Activated naive CD4-positive, alpha-beta T cell treated with anti-CD3 and anti-CD28 coated beads for 36 hours (primary cell): ENCODE data around the gene DNAH2. TPM values are rescaled to one million over a fixed set of nuclear protein-coding genes. Genes with fewer than 3 reads are reported as not detected.
A peak's percentile ranks its signal among the peaks of the same experiment; 100 is the strongest.

Experiments
- CTCF ChIA-PET: fragments of 350-600 bp; sonication (Branson Sonifier 250); formaldehyde crosslinking; loops from one replicate; lab custom pipeline; 2021; ENCODE audit warnings: antibody characterized with exemption; lab: Charles Lee
- DNase-seq: peaks from one replicate; pipeline ENCODE4 v3.0.0-alpha.2; 2020
- H3K27ac Mint-ChIP-seq: one replicate; pipeline ENCODE4 v1.8.0; 2021; ENCODE audit warnings: mild to moderate bottlenecking, mixed read lengths
- H3K27me3 Mint-ChIP-seq: one replicate; pipeline ENCODE4 v1.8.0; 2021; ENCODE audit warnings: low read depth, mixed read lengths
- H3K36me3 Mint-ChIP-seq: one replicate; pipeline ENCODE4 v1.8.0; 2021; ENCODE audit warnings: low read depth, mixed read lengths
- H3K4me1 Mint-ChIP-seq: one replicate; pipeline ENCODE4 v1.8.0; 2021; ENCODE audit warnings: low read depth, mixed read lengths
- H3K4me3 Mint-ChIP-seq: one replicate; pipeline ENCODE4 v1.8.0; 2021; ENCODE audit warnings: mild to moderate bottlenecking, moderate library complexity, mixed read lengths
- H3K9me3 Mint-ChIP-seq: one replicate; pipeline ENCODE4 v1.8.0; 2021; ENCODE audit warnings: mixed read lengths
- intact Hi-C: fragments of 100-400 bp; cut with micrococcal nuclease; formaldehyde crosslinking; loops from one replicate; pipeline ENCODE4 v1.15.1; 2023
- total RNA-seq, 2 experiments: library from RNA; stranded (reverse); gene quantifications; one replicate each; pipeline ENCODE4 v1.2.3, GENCODE V29; 2021

The DNAH2 gene
- total RNA-seq, 2 experiments from 2014 or later, result not detected

DNA sequence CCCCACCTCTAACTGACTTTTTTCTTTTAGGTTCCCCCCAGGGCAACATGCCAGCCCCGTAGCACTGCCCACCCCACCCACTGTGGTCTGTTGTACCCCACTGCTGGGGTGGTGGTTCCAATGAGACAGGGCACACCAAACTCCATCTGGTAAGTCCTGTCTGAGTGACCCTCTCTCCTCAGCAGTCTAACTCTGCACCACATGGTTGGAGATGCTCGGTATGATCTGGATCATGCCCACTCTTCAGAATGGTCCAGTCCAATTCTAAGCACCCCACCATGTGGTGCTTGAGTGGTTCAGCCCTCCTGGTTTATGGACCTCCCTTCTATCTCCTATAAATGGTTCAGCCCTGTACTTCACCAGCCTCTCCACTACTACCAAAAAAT is 122.3 kb downstream of the DNAH2 start:
- CTCF ChIA-PET, result interaction anchor here (0.7 to 1.4 kb wide), 4 partner anchors 15 to 588 kb away, joined by 3 to 4 read pairs (median 4); partner anchors contain the start of gene CTDNEP1
- H3K27ac Mint-ChIP-seq, result peak overlapping the region; percentile 82
- peaks cover 50% of the 10 kb centered on the region for H3K4me1 Mint-ChIP-seq
- H3K4me3 Mint-ChIP-seq, result peak overlapping the region; percentile 17
- peak; percentile 48 for DNase-seq
- intact Hi-C loops, result loop anchor here (5.0 to 10.0 kb wide), 9 partner anchors 223 to 603 kb away; partner anchors contain the start of genes ACAP1, CTDNEP1, EIF5A and ELP5
- no peaks in the 10 kb centered on the region for H3K9me3 Mint-ChIP-seq
- no peaks in the 10 kb centered on the region for H3K27me3 Mint-ChIP-seq
- H3K36me3 Mint-ChIP-seq, result peaks cover 3% of the 10 kb centered on the region

DNA sequence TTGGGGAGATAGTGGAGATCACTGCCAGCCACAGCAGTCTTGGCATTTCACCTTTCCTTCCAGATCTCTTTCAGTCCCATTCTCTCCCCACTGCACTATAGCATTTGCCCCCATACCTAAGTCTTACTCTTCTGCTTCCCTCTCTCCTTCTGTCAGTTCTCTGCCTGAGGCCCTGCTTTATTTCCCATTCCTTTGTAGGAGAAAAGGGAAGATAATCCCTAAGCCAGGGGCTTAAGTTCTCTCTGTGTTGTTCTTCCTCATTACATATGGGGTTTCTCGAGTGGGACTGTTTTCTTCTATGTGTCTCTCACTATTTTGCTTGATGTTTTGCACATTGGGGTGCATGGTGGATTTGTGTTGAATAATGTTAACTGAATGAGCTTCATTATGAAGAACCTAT is 122.9 kb downstream of the DNAH2 start:
- intact Hi-C loops, result loop anchor here (5.0 to 10.0 kb wide), 8 partner anchors 223 to 603 kb away; partner anchors contain the start of genes ACAP1, CTDNEP1, EIF5A and ELP5
- Mint-ChIP-seq H3K9me3 (no peaks in the 10 kb centered on the region), H3K27me3 (no peaks in the 10 kb centered on the region), H3K4me1 (peaks cover 50% of the 10 kb centered on the region), H3K4me3 (peak overlapping the region; percentile 89), H3K36me3 (peaks cover 5% of the 10 kb centered on the region), H3K27ac (peak overlapping the region; percentile 82)
- CTCF ChIA-PET, result interaction anchor here (0.7 to 1.4 kb wide), 8 partner anchors 11 to 589 kb away, joined by 3 to 6 read pairs (median 4); partner anchors contain the start of genes CTDNEP1 and NAA38
- DNase-seq, result no peak

DNA sequence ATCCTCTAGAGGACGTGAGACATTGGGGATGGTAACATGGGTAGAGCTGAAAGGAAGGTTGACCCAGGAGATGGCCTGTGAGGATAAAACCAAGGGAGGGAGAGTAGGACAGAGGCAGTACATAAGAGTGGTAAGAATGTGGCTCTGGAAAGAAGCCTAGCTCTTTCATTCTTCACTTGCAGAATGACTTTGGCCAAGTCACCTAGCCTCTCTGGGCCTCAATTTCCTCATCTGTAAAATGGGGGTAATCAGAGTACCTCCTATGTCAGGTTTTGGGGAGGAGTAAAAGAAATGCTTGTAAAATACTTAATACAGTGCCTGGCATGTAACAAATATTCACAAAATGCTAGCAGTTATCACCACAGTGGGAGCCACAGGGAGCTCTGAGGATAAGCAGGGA is 123.3 kb downstream of the DNAH2 start:
- H3K9me3 Mint-ChIP-seq, result no peaks in the 10 kb centered on the region
- CTCF ChIA-PET, result interaction anchor here (0.8 to 1.4 kb wide), 8 partner anchors 11 to 148 kb away, joined by 3 to 6 read pairs (median 4); partner anchors contain the start of gene NAA38
- peaks cover 53% of the 10 kb centered on the region for H3K4me1 Mint-ChIP-seq
- H3K27ac Mint-ChIP-seq, result peak overlapping the region; percentile 82
- DNase-seq, result no peak
- H3K36me3 Mint-ChIP-seq, result peaks cover 7% of the 10 kb centered on the region
- H3K4me3 Mint-ChIP-seq, result peak overlapping the region; percentile 89
- intact Hi-C loops, result loop anchor here (5.0 to 10.0 kb wide), 8 partner anchors 224 to 604 kb away; partner anchors contain the start of genes ACAP1, CTDNEP1, EIF5A and ELP5
- no peaks in the 10 kb centered on the region for H3K27me3 Mint-ChIP-seq

GRCh38 chr17:7841396-7841914 is 123.9 kb downstream of the DNAH2 start:
- peak; percentile 95 for DNase-seq
- CTCF ChIA-PET, result interaction anchor here (0.8 to 2.3 kb wide), 7 partner anchors 10 to 149 kb away, joined by 3 to 9 read pairs (median 4); partner anchors contain the start of gene NAA38

DNA sequence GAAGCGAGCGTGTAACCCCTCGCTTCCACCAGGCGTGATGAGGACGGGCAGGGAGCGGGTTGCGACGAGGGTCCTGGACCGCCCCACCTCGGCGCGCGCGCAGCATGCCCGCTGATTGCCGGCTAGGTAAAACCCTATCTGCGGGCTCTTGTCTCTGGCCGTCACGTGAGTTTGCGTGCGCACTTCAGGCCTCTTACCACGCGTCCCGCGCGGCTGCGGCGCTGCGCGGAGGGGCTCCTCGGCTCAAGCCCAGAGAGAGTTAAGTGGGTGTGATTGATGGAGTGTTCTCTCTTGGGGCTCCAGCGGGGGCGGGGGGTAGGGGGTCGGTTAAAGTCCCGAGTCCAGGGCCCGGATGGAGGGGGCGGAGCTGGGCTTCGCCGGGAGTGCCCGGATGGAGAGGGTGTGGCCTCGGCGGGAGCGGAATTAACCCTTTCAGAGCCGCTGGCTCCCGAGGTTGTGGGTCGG is 124.4 kb downstream of the DNAH2 start:
- CTCF ChIA-PET, result interaction anchor here (0.8 to 2.3 kb wide), 4 partner anchors 9 to 148 kb away, joined by 3 to 9 read pairs (median 4); no protein-coding TSS in a partner anchor
- no peaks in the 10 kb centered on the region for H3K9me3 Mint-ChIP-seq
- peak overlapping the region; percentile 99 for H3K27ac Mint-ChIP-seq
- intact Hi-C loops, result loop anchor here (1.0 to 10.0 kb wide), 17 partner anchors 9 to 605 kb away; partner anchors contain the start of genes ACAP1, ALOXE3, CTC1 and CTDNEP1
- peak overlapping the region; percentile 89 for H3K4me3 Mint-ChIP-seq
- peaks cover 11% of the 10 kb centered on the region for H3K36me3 Mint-ChIP-seq
- DNase-seq, result peak; percentile 84
- no peaks in the 10 kb centered on the region for H3K27me3 Mint-ChIP-seq
- H3K4me1 Mint-ChIP-seq, result peaks cover 55% of the 10 kb centered on the region

More at GRCh38 chr17:7841396-7841914, 123.9 kb downstream of the DNAH2 start:
- peak overlapping the region; percentile 89 for H3K4me3 Mint-ChIP-seq
- intact Hi-C loops, result loop anchor here (5.0 to 10.0 kb wide), 8 partner anchors 224 to 604 kb away; partner anchors contain the start of genes ACAP1, CTDNEP1, EIF5A and ELP5
- H3K36me3 Mint-ChIP-seq, result peaks cover 9% of the 10 kb centered on the region
- peaks cover 55% of the 10 kb centered on the region for H3K4me1 Mint-ChIP-seq
- H3K9me3 Mint-ChIP-seq, result no peaks in the 10 kb centered on the region
- peak overlapping the region; percentile 99 for H3K27ac Mint-ChIP-seq
- H3K27me3 Mint-ChIP-seq, result no peaks in the 10 kb centered on the region

DNA sequence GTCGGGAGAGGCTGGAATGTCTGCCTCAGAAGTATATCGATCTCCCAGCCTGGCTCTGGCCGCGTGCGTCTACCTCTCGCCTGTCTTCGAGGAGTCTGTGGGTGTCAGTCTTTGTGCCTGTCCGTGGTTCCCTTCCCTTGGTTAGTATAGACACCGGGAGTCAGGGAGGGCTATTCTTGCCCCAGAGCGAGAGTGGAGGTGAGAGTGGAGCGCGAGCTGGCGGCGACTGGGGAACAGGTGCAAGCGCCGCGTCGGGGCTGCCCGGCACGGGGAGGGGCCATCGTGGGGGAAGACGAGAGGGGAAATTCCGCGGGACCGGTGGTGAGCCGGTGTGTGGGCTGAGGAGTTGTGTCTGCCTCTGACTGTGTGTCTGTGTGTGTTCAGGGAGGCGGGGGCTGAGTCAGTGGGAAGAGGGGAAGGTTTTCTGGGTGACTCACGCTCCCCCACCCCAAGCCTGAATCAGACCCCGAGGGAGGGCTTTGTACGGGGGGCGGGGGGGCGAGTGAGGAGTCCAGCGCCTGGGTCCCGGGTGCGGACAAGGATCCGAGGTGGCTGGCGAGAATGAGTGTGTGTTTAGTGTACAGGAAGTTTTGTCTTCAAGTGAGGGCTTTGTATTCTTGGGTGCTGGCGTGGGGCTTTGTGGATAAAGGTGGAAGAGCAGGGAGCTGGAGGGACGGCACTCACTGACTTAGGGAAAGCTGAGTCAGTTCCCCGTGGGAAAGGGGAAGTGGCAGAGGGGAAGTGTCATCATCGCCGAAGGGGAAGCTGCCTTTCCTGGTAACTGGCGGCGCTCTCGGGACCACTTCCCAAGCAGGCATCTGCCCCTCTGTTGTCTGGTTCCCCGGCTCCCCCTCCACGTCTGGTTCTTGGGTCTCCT is 125.1 kb downstream of the DNAH2 start:
- CTCF ChIA-PET, result interaction anchor here (0.8 to 2.3 kb wide), 4 partner anchors 8 to 148 kb away, joined by 3 to 9 read pairs (median 3); no protein-coding TSS in a partner anchor
- peak overlapping the region; percentile 99 for H3K27ac Mint-ChIP-seq
- intact Hi-C loops, result loop anchor here (1.0 to 10.0 kb wide), 17 partner anchors 9 to 605 kb away; partner anchors contain the start of genes ACAP1, ALOXE3, CTC1 and CTDNEP1
- no peaks in the 10 kb centered on the region for H3K27me3 Mint-ChIP-seq
- H3K4me1 Mint-ChIP-seq, result peaks cover 53% of the 10 kb centered on the region
- H3K9me3 Mint-ChIP-seq, result no peaks in the 10 kb centered on the region
- H3K36me3 Mint-ChIP-seq, result peaks cover 12% of the 10 kb centered on the region
- peak overlapping the region; percentile 89 for H3K4me3 Mint-ChIP-seq
- peak; percentile 96 for DNase-seq

DNA sequence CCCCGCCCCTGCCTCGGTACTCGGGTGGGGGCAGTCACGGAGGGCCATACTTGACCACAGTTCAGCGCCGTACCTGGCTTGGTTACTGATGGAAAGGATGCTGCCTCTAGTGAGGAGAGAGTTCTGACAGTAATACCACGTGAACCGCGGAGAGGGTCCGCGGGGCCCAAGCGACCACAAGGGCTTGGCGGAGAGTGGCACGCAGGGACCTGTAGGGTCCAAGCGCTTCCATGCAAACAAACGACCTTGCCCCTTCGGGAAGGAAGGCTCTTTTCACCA is 125.7 kb downstream of the DNAH2 start:
- DNase-seq, result no peak
- H3K27me3 Mint-ChIP-seq, result no peaks in the 10 kb centered on the region
- no peaks in the 10 kb centered on the region for H3K9me3 Mint-ChIP-seq
- H3K4me3 Mint-ChIP-seq, result peak overlapping the region; percentile 89
- peaks cover 13% of the 10 kb centered on the region for H3K36me3 Mint-ChIP-seq
- H3K4me1 Mint-ChIP-seq, result peaks cover 53% of the 10 kb centered on the region
- CTCF ChIA-PET, result interaction anchor here (0.8 to 2.3 kb wide), 2 partner anchors 8 to 81 kb away, joined by 3 to 9 read pairs; no protein-coding TSS in a partner anchor
- intact Hi-C loops, result loop anchor here (2.0 to 10.0 kb wide), 14 partner anchors 156 to 606 kb away; partner anchors contain the start of genes ACAP1, ALOXE3, CTC1 and CTDNEP1
- H3K27ac Mint-ChIP-seq, result peak overlapping the region; percentile 99

- Mint-ChIP-seq H3K27ac (peak overlapping the region; percentile 99), H3K36me3 (peaks cover 13% of the 10 kb centered on the region), H3K27me3 (no peaks in the 10 kb centered on the region), H3K4me3 (peak overlapping the region; percentile 89), H3K9me3 (no peaks in the 10 kb centered on the region), H3K4me1 (peaks cover 52% of the 10 kb centered on the region)
- peak; percentile 87 for DNase-seq
- CTCF ChIA-PET, result interaction anchor here (0.7 to 2.3 kb wide), 2 partner anchors 7 to 9 kb away, joined by 3 to 9 read pairs; no protein-coding TSS in a partner anchor
- intact Hi-C loops, result loop anchor here (1.0 to 10.0 kb wide), 17 partner anchors 8 to 606 kb away; partner anchors contain the start of genes ACAP1, ALOXE3, CTC1 and CTDNEP1
Measured at GRCh38 chr17:7843536-7844291, 126.2 kb downstream of the DNAH2 start.

DNA sequence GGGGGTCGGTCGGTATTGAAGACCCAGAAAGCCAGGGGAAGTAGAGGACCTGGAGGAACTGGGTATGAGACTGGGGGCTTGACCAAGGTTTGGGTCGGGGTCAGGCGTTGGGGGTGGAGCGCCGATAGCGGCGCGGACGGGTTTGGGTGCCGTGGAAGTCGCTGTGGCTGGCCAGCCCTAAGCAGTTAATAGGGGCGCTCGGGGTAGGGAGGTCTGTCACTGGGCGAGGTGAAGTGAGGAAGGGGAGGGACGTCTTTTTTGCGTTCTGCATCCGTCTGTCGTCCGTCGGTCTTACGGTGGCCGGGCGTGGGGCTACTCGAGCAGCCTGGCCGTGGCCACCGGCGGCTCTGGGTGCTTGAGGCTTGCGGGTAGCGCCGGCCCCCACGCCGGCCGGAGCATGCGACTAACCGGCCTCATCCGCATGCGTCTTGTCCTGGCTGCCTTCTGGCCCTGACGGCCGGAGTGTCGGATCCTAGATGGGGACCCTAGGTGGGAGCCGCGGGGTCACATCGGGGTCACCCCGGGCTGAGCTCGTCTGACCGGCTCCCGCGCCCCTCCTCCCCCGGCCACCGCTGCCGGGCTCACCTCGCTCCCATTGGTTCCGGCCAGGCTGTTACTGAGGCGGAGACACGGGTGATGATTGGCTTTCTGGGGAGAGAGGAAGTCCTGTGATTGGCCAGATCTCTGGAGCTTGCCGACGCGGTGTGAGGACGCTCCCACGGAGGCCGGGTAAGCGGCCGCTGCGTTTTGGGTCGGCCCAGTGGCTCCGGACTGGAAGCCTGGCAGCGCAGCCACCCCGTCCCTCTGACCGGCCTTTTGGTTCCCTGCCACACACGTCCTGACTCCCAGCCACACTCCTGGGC is 127.0 kb downstream of the DNAH2 start:
- intact Hi-C loops, result loop anchor here (1.0 to 10.0 kb wide), 11 partner anchors 9 to 607 kb away; partner anchors contain the start of genes ACAP1, CTDNEP1, EIF5A and ELP5
- Mint-ChIP-seq H3K27ac (peak overlapping the region; percentile 99), H3K36me3 (peaks cover 13% of the 10 kb centered on the region), H3K4me1 (peaks cover 46% of the 10 kb centered on the region), H3K9me3 (no peaks in the 10 kb centered on the region), H3K27me3 (no peaks in the 10 kb centered on the region), H3K4me3 (peak overlapping the region; percentile 89)
- CTCF ChIA-PET, result interaction anchor here (0.7 to 2.4 kb wide), 10 partner anchors 9 to 146 kb away, joined by 3 to 20 read pairs (median 4); no protein-coding TSS in a partner anchor
- peak; percentile 90 for DNase-seq

GRCh38 chr17:7845359-7846062 is 128.0 kb downstream of the DNAH2 start:
- CTCF ChIA-PET, result interaction anchor here (0.9 to 2.4 kb wide), 9 partner anchors 10 to 145 kb away, joined by 3 to 20 read pairs (median 5); no protein-coding TSS in a partner anchor
- intact Hi-C loops, result loop anchor here (10.0 kb wide), 1 partner anchor 511 kb away; the partner anchor contains the start of gene ACAP1
- peaks cover 46% of the 10 kb centered on the region for H3K4me1 Mint-ChIP-seq
- no peaks in the 10 kb centered on the region for H3K9me3 Mint-ChIP-seq
- H3K27me3 Mint-ChIP-seq, result no peaks in the 10 kb centered on the region
- peaks cover 19% of the 10 kb centered on the region for H3K36me3 Mint-ChIP-seq
- no peak for DNase-seq
- peak overlapping the region; percentile 89 for H3K4me3 Mint-ChIP-seq
- peak overlapping the region; percentile 99 for H3K27ac Mint-ChIP-seq
